Fibroblast of peridontal ligament (primary cell): ENCODE measurements around the gene BLACAT1.

Experiments used
- DNase-seq: peaks from one replicate; pipeline ENCODE4 v3.0.0-alpha.2; 2010; ENCODE audit errors: extremely low read depth

The BLACAT1 gene

GRCh38 chr1:205456868-205457745 is 1.3 kb upstream of the BLACAT1 start:
- no peak for DNase-seq

- no peak for DNase-seq
Observed at GRCh38 chr1:205456383-205456867, 580 bp upstream of the BLACAT1 start.

- no peak for DNase-seq
Observed at GRCh38 chr1:205454903-205455335, 926 bp downstream of the BLACAT1 start.

- no peak for DNase-seq
Observed at GRCh38 chr1:205453466-205453865, 2.4 kb downstream of the BLACAT1 start.

GRCh38 chr1:205452933-205453332 is 2.9 kb downstream of the BLACAT1 start:
- no peak for DNase-seq

- DNase-seq = no peak
Observed at GRCh38 chr1:205452364-205452763, 3.5 kb downstream of the BLACAT1 start.

- no peak for DNase-seq
Observed at GRCh38 chr1:205451759-205452164, 4.1 kb downstream of the BLACAT1 start.

- no peak for DNase-seq
Observed at GRCh38 chr1:205451202-205451601, 4.6 kb downstream of the BLACAT1 start.

GRCh38 chr1:205450448-205450847 is 5.4 kb downstream of the BLACAT1 start:
- no peak for DNase-seq

- DNase-seq = no peak
Observed at GRCh38 chr1:205449750-205450443, 5.9 kb downstream of the BLACAT1 start.

GRCh38 chr1:205449254-205449749 is 6.5 kb downstream of the BLACAT1 start:
- DNase-seq = no peak

GRCh38 chr1:205448540-205449253 is 7.1 kb downstream of the BLACAT1 start:
- no peak for DNase-seq

- DNase-seq = no peak
Observed at GRCh38 chr1:205447457-205448341, 8.1 kb downstream of the BLACAT1 start.

- DNase-seq = no peak
Observed at GRCh38 chr1:205446828-205447227, 9.0 kb downstream of the BLACAT1 start.

- no peak for DNase-seq
Observed at GRCh38 chr1:205445646-205445935, 10.3 kb downstream of the BLACAT1 start.

- DNase-seq = no peak
Observed at GRCh38 chr1:205444931-205445645, 10.8 kb downstream of the BLACAT1 start.

GRCh38 chr1:205444300-205444930 is 11.4 kb downstream of the BLACAT1 start:
- no peak for DNase-seq

- no peak for DNase-seq
Observed at GRCh38 chr1:205443585-205444299, 12.1 kb downstream of the BLACAT1 start.

GRCh38 chr1:205442051-205442725 is 13.7 kb downstream of the BLACAT1 start:
- no peak for DNase-seq
